Activated CD8-positive, alpha-beta memory T cell treated with anti-CD3 and anti-CD28 coated beads for 24 hours (primary cell): ENCODE measurements around the gene AJAP1.

Experiments used
- DNase-seq: peaks from one replicate; pipeline ENCODE4 v3.0.0-alpha.2; 2020

AJAP1 gene

GRCh38 chr1:4684864-4685522, 30.6 kb downstream of the AJAP1 start:
- no peak for DNase-seq

- no peak for DNase-seq
These were observed 31.1 kb downstream of the AJAP1 start for GRCh38 chr1:4685523-4685865.

GRCh38 chr1:4687943-4688342, 33.5 kb downstream of the AJAP1 start:
- DNase-seq = no peak

GRCh38 chr1:4689271-4689935, 35.0 kb downstream of the AJAP1 start:
- DNase-seq = no peak

GRCh38 chr1:4689941-4690635, 35.7 kb downstream of the AJAP1 start:
- no peak for DNase-seq

GRCh38 chr1:4690951-4691675, 36.7 kb downstream of the AJAP1 start:
- DNase-seq = no peak

- no peak for DNase-seq
These were observed 37.5 kb downstream of the AJAP1 start for GRCh38 chr1:4691766-4692405.

GRCh38 chr1:4692437-4692836, 38.0 kb downstream of the AJAP1 start:
- DNase-seq = no peak

- no peak for DNase-seq
These were observed 38.9 kb downstream of the AJAP1 start for GRCh38 chr1:4693331-4693730.

- no peak for DNase-seq
These were observed 39.5 kb downstream of the AJAP1 start for GRCh38 chr1:4693891-4694290.

- no peak for DNase-seq
These were observed 40.1 kb downstream of the AJAP1 start for GRCh38 chr1:4694492-4694891.

- no peak for DNase-seq
These were observed 40.8 kb downstream of the AJAP1 start for GRCh38 chr1:4695241-4695640.

GRCh38 chr1:4696161-4696745, 41.8 kb downstream of the AJAP1 start:
- no peak for DNase-seq

GRCh38 chr1:4696753-4697152, 42.3 kb downstream of the AJAP1 start:
- DNase-seq = no peak

- no peak for DNase-seq
These were observed 43.4 kb downstream of the AJAP1 start for GRCh38 chr1:4697801-4698200.

GRCh38 chr1:4698911-4699310, 44.5 kb downstream of the AJAP1 start:
- DNase-seq = no peak

GRCh38 chr1:4699376-4700301, 45.2 kb downstream of the AJAP1 start:
- DNase-seq = no peak

GRCh38 chr1:4700801-4701200, 46.4 kb downstream of the AJAP1 start:
- no peak for DNase-seq

- no peak for DNase-seq
These were observed 46.9 kb downstream of the AJAP1 start for GRCh38 chr1:4701276-4701675.

GRCh38 chr1:4702464-4702863, 48.1 kb downstream of the AJAP1 start:
- DNase-seq = no peak

- DNase-seq = no peak
These were observed 48.5 kb downstream of the AJAP1 start for GRCh38 chr1:4702932-4703331.

- DNase-seq = no peak
These were observed 49.2 kb downstream of the AJAP1 start for GRCh38 chr1:4703646-4704045.
